PC-3 (cell line): ENCODE results near the gene SRRM3. TPM values are rescaled to one million over a fixed set of nuclear protein-coding genes. Genes with fewer than 3 reads are reported as not detected.

Experiments
- ATAC-seq: fragments of 200-7000 bp; cut with Tn5 transposase; 2 replicates; pipeline ENCODE4 v1.9.1; 2020; ENCODE audit warnings: mild to moderate bottlenecking, moderate library complexity
- BruUV-seq: library from RNA; stranded (reverse); fragments of 400-500 nt; replicated peaks from 2 replicates; lab custom pipeline; 2021; lab: Mats Ljungman, UMichigan
- CTCF ChIA-PET: fragments of 300-600 bp; sonication (Branson Sonifier 250); formaldehyde crosslinking; loops from one replicate; lab custom pipeline; 2022; ENCODE audit warnings: antibody characterized with exemption; lab: Charles Lee
- POLR2A ChIA-PET: fragments of 300-600 bp; sonication (Branson Sonifier 250); formaldehyde crosslinking; loops from one replicate; lab custom pipeline; 2022; ENCODE audit warnings: antibody characterized with exemption; ENCODE audit not compliant: unreplicated experiment; lab: Charles Lee
- DNase-seq: peaks from one replicate; pipeline ENCODE4 v3.0.0-alpha.2; 2015
- H2AFZ ChIP-seq: fragments of 300-600 bp; sonication (generic); 2 replicates; pipeline ENCODE4 v1.6.0; 2016; ENCODE audit warnings: antibody characterized with exemption, low read length
- H3F3A ChIP-seq: fragments of 300-600 bp; sonication (generic); one replicate; pipeline ENCODE4 v1.6.0; 2017; ENCODE audit warnings: antibody characterized with exemption, low read length, control low read depth, mild to moderate bottlenecking; ENCODE audit not compliant: unreplicated experiment
- H3K27ac ChIP-seq: fragments of 300-600 bp; sonication (generic); 2 replicates; pipeline ENCODE4 v1.5.1; 2016; ENCODE audit warnings: mild to moderate bottlenecking, low read length
- H3K27me3 ChIP-seq: fragments of 300-600 bp; sonication (generic); 2 replicates; pipeline ENCODE4 v1.6.1; 2016; ENCODE audit warnings: low read length, mixed read lengths
- H3K36me3 ChIP-seq: fragments of 300-600 bp; sonication (generic); 2 replicates; pipeline ENCODE4 v1.6.1; 2016; ENCODE audit warnings: low read depth, mixed run types, low read length, mixed read lengths
- H3K4me1 ChIP-seq: fragments of 300-600 bp; sonication (generic); 2 replicates; pipeline ENCODE4 v1.5.1; 2016; ENCODE audit warnings: low read length; ENCODE audit not compliant: insufficient read depth
- H3K4me2 ChIP-seq: fragments of 300-600 bp; sonication (generic); 2 replicates; pipeline ENCODE4 v1.6.0; 2016; ENCODE audit warnings: low read length
- H3K4me3 ChIP-seq: fragments of 300-600 bp; sonication (generic); 2 replicates; pipeline ENCODE4 v1.5.1; 2016; ENCODE audit warnings: mild to moderate bottlenecking, low read length, mixed read lengths
- H3K79me2 ChIP-seq: fragments of 300-600 bp; sonication (generic); 2 replicates; pipeline ENCODE4 v1.6.1; 2017; ENCODE audit warnings: low read length, mixed read lengths
- H3K9ac ChIP-seq: fragments of 300-600 bp; sonication (generic); 2 replicates; pipeline ENCODE4 v1.6.0; 2016; ENCODE audit warnings: mild to moderate bottlenecking, low read length
- H3K9me2 ChIP-seq: fragments of 300-600 bp; sonication (generic); replicated peaks from 2 replicates; pipeline ENCODE4 v1.6.1; 2016; ENCODE audit warnings: mixed run types, low read length, mixed read lengths
- H3K9me3 ChIP-seq: fragments of 300-600 bp; sonication (generic); 2 replicates; pipeline ENCODE4 v1.6.1; 2016; ENCODE audit warnings: low read length, mixed read lengths
- H4K20me1 ChIP-seq: fragments of 300-600 bp; sonication (generic); 2 replicates; pipeline ENCODE4 v1.6.1; 2016; ENCODE audit warnings: low read length, mixed read lengths
- EZH2 ChIP-seq: fragments of 300-600 bp; sonication (generic); IDR thresholded peaks from one replicate; pipeline ENCODE4 v1.6.1; 2017; ENCODE audit warnings: antibody characterized with exemption, mild to moderate bottlenecking, low read length; ENCODE audit not compliant: unreplicated experiment
- EZH2phosphoT487 ChIP-seq: fragments of 300-600 bp; sonication (generic); IDR thresholded peaks from 2 replicates; pipeline ENCODE4 v1.6.1; 2018; ENCODE audit warnings: mild to moderate bottlenecking, antibody characterized with exemption, low read length, borderline replicate concordance
- intact Hi-C: fragments of 100-400 bp; cut with micrococcal nuclease; formaldehyde crosslinking; loops from 2 replicates; pipeline ENCODE4 v1.9.0; 2023
- total RNA-seq: library from RNA; depleted of rRNA; stranded (reverse); fragments of >200 nt; gene quantifications from 2 replicates; pipeline ENCODE4 v1.2.3, GENCODE V29; 2014; rRNA removed
- TF ChIP-seq, protein P1 (sequence below): fragments of 300-600 bp; sonication (generic); conservative IDR thresholded peaks from 2 replicates; pipeline ENCODE4 v1.5.1; 2017; ENCODE audit warnings: antibody characterized with exemption, low read depth, mild to moderate bottlenecking, low read length

The SRRM3 gene
- total RNA-seq, 1 experiment from 2014 or later: 0.66 TPM

DNA sequence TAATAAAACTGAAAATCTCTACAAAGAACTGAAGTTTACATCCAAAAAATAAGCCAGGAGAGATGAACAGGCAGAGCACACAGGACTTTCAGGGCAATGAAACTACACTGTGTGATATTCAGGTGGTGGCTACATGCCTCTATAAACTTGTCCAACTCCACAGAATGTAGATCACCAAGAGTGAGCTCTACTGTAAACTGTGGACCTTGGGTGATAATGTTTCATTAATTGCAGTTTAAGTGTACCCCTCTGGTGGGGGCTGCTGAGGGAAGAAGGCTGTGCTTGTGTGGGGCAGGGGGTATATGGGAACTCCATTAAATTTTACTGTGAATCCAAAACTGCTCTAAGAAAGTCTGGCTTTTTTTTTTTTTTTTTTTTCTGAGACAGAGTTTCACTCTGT is 134.4 kb downstream of the SRRM3 start:
- no TSS peak for BruUV-seq
- no peak overlapping the region for H3K4me3 ChIP-seq
- no peak overlapping the region for H2AFZ ChIP-seq
- H3K27me3 ChIP-seq: no peaks in the 10 kb centered on the region
- no peak overlapping the region for H3K27ac ChIP-seq
- H3F3A ChIP-seq: no peaks in the 10 kb centered on the region
- no peak overlapping the region for H3K9ac ChIP-seq
- H3K36me3 ChIP-seq: peaks cover 57% of the 10 kb centered on the region
- H3K79me2 ChIP-seq: peaks cover 100% of the 10 kb centered on the region
- intact Hi-C loops: no loop called here
- POLR2A ChIA-PET: no interaction called here
- no peak for ATAC-seq
- DNase-seq: no peak
- H3K4me1 ChIP-seq: peaks cover 16% of the 10 kb centered on the region
- H3K4me2 ChIP-seq: no peak overlapping the region
- H4K20me1 ChIP-seq: peaks cover 80% of the 10 kb centered on the region
- H3K9me3 ChIP-seq: no peaks in the 10 kb centered on the region
- TF ChIP-seq, protein P1, sequence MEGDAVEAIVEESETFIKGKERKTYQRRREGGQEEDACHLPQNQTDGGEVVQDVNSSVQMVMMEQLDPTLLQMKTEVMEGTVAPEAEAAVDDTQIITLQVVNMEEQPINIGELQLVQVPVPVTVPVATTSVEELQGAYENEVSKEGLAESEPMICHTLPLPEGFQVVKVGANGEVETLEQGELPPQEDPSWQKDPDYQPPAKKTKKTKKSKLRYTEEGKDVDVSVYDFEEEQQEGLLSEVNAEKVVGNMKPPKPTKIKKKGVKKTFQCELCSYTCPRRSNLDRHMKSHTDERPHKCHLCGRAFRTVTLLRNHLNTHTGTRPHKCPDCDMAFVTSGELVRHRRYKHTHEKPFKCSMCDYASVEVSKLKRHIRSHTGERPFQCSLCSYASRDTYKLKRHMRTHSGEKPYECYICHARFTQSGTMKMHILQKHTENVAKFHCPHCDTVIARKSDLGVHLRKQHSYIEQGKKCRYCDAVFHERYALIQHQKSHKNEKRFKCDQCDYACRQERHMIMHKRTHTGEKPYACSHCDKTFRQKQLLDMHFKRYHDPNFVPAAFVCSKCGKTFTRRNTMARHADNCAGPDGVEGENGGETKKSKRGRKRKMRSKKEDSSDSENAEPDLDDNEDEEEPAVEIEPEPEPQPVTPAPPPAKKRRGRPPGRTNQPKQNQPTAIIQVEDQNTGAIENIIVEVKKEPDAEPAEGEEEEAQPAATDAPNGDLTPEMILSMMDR: no peak
- TF ChIP-seq EZH2phosphoT487 (no peak), EZH2 (no peak)
- H3K9me2 ChIP-seq: no peaks in the 10 kb centered on the region
- CTCF ChIA-PET: no interaction called here

Other genes starting within 250 kb of the SRRM3 start
- 17.9 and 18.6 TPM in 2 replicates for gene TMEM120A, start 207.3 kb upstream of the SRRM3 start, total RNA-seq
- 57.4 and 61.3 TPM in 2 replicates for gene STYXL1, start 153.9 kb upstream of the SRRM3 start, total RNA-seq
- gene MDH2, start 153.8 kb upstream of the SRRM3 start, total RNA-seq: 163 and 174 TPM in 2 replicates
- gene HSPB1, start 100.8 kb downstream of the SRRM3 start, total RNA-seq: 166 and 189 TPM in 2 replicates
- 42.2 and 54.4 TPM in 2 replicates for gene YWHAG, start 157.1 kb downstream of the SRRM3 start, total RNA-seq
- 0.86 and 1.3 TPM in 2 replicates for gene SSC4D, start 207.8 kb downstream of the SRRM3 start, total RNA-seq
- 11.9 and 21.6 TPM in 2 replicates for gene ZP3, start 223.1 kb downstream of the SRRM3 start, total RNA-seq